HPDE6-E6E7 (cell line): Measurements from ENCODE around the gene MMD.
"Not testable (repeated sequence)": the region's sequence is repeated elsewhere in the genome, so short reads cannot be mapped to it uniquely, and the experiment has no call there.

Source experiments
- DNase-seq: peaks from one replicate; pipeline ENCODE4 v3.0.0; 2011; ENCODE audit warnings: missing footprints; ENCODE audit errors: extremely low spot score

MMD gene

GRCh38 chr17:55444471-55445441 is 23.1 kb upstream of the MMD start:
- no peak for DNase-seq

GRCh38 chr17:55443904-55444303 is 22.3 kb upstream of the MMD start:
- no peak for DNase-seq

GRCh38 chr17:55442953-55443683 is 21.5 kb upstream of the MMD start:
- no peak for DNase-seq

- no peak for DNase-seq
Measured at GRCh38 chr17:55442462-55442861, 20.8 kb upstream of the MMD start.

GRCh38 chr17:55441544-55441943 is 19.9 kb upstream of the MMD start:
- DNase-seq: no peak

- DNase-seq: no peak
Measured at GRCh38 chr17:55440391-55440790, 18.8 kb upstream of the MMD start.

GRCh38 chr17:55437159-55437605 is 15.5 kb upstream of the MMD start:
- no peak for DNase-seq

- DNase-seq: no peak
Measured at GRCh38 chr17:55436224-55437158, 14.9 kb upstream of the MMD start.

- no peak for DNase-seq
Measured at GRCh38 chr17:55435408-55435807, 13.8 kb upstream of the MMD start.

- DNase-seq: no peak
Measured at GRCh38 chr17:55434721-55435120, 13.1 kb upstream of the MMD start.

GRCh38 chr17:55433629-55434422 is 12.2 kb upstream of the MMD start:
- DNase-seq: peak; percentile 78

GRCh38 chr17:55433029-55433628 is 11.5 kb upstream of the MMD start:
- DNase-seq: peak; percentile 95

- no peak for DNase-seq
Measured at GRCh38 chr17:55432358-55433028, 10.9 kb upstream of the MMD start.

GRCh38 chr17:55431914-55432313 is 10.3 kb upstream of the MMD start:
- not testable (repeated sequence) for DNase-seq

GRCh38 chr17:55430541-55431288 is 9.1 kb upstream of the MMD start:
- no peak for DNase-seq

- DNase-seq: no peak
Measured at GRCh38 chr17:55427587-55427882, 5.9 kb upstream of the MMD start.

- DNase-seq: no peak
Measured at GRCh38 chr17:55426851-55427586, 5.4 kb upstream of the MMD start.

GRCh38 chr17:55424893-55425540 is 3.4 kb upstream of the MMD start:
- no peak for DNase-seq
